SK-N-SH (cell line): ENCODE data around the gene SRRT. TPM values are rescaled to one million over a fixed set of nuclear protein-coding genes. Genes with fewer than 3 reads are reported as not detected.

Source experiments
- CTCF ChIA-PET: fragments of 300-600, 350-600 bp; formaldehyde crosslinking; extraction: SDS; loops from one replicate; lab custom pipeline; 2021; lab: Yijun Ruan, JAX
- POLR2A ChIA-PET: fragments of 350-600 bp; sonication (Branson Sonifier 250); formaldehyde crosslinking; extraction: SDS; loops from one replicate; lab custom pipeline; 2020; ENCODE audit warnings: antibody characterized with exemption, inconsistent platforms; lab: Yijun Ruan, JAX
- DNase-seq: peaks from one replicate; pipeline ENCODE4 v3.0.0; 2012
- H2AFZ ChIP-seq: fragments of 200-600 bp; sonication (generic); 2 replicates; pipeline ENCODE4 v1.8.1; 2016; ENCODE audit warnings: antibody characterized with exemption, mild to moderate bottlenecking, low read depth
- H3F3A ChIP-seq: fragments of 200-600 bp; sonication (generic); replicated peaks from 2 replicates; pipeline ENCODE3; 2016; ENCODE audit warnings: antibody characterized with exemption, mild to moderate bottlenecking; ENCODE audit not compliant: insufficient read depth
- H3K27ac ChIP-seq, 2 experiments: fragments of 200-500 bp in 1 of 2; fragments of 200-600 bp in 1 of 2; sonication (Bioruptor generic) in 1 of 2; sonication (generic), shearing (Covaris generic) in 1 of 2; 2 replicates each; pipeline versions ENCODE4 v1.5.1 to v1.6.1; 2014 to 2016; ENCODE audit warnings: low read depth in 2 of 2, inconsistent platforms in 1 of 2, low read length in 1 of 2, mild to moderate bottlenecking in 1 of 2, mixed read lengths in 1 of 2
- H3K27me3 ChIP-seq: fragments of 200-600 bp; sonication (generic), shearing (Covaris generic); 2 replicates; pipeline ENCODE4 v1.6.1; 2016; ENCODE audit warnings: mixed run types; ENCODE audit not compliant: insufficient read depth
- H3K36me3 ChIP-seq, 2 experiments: fragments of 200-500 bp in 1 of 2; fragments of 200-600 bp in 1 of 2; sonication (Bioruptor generic) in 1 of 2; sonication (generic) in 1 of 2; replicated peaks in 1 of 2; 2 replicates each; pipeline versions ENCODE3 to v1.5.1; 2014 to 2016; ENCODE audit warnings: low read length in 1 of 2, mild to moderate bottlenecking in 1 of 2; ENCODE audit not compliant: insufficient read depth in 2 of 2, control insufficient read depth in 1 of 2
- H3K4me1 ChIP-seq, 2 experiments: fragments of 200-500 bp in 1 of 2; fragments of 200-600 bp in 1 of 2; sonication (Bioruptor generic) in 1 of 2; sonication (generic), shearing (Covaris generic) in 1 of 2; 2 replicates each; pipeline versions ENCODE4 v1.5.1 to v1.6.1; 2014 to 2016; ENCODE audit warnings: low read depth in 1 of 2, low read length in 1 of 2, mixed run types in 1 of 2; ENCODE audit not compliant: insufficient read depth in 2 of 2, control insufficient read depth in 1 of 2
- H3K4me2 ChIP-seq: fragments of 200-600 bp; sonication (generic), shearing (Covaris generic); 2 replicates; pipeline ENCODE4 v1.6.1; 2017; ENCODE audit warnings: mixed run types
- H3K4me3 ChIP-seq, 2 experiments: fragments of 200-500 bp in 1 of 2; fragments of 200-600 bp in 1 of 2; sonication (Bioruptor generic) in 1 of 2; sonication (generic), shearing (Covaris generic) in 1 of 2; 2 replicates each; pipeline versions ENCODE4 v1.5.1 to v1.8.1; 2014 to 2016; ENCODE audit warnings: low read depth in 2 of 2, inconsistent platforms in 1 of 2, low read length in 1 of 2, mild to moderate bottlenecking in 1 of 2, mixed read lengths in 1 of 2, moderate library complexity in 1 of 2
- H3K79me2 ChIP-seq: fragments of 200-600 bp; sonication (generic); 2 replicates; pipeline ENCODE4 v1.8.1; 2017; ENCODE audit warnings: mild to moderate bottlenecking; ENCODE audit not compliant: insufficient read depth
- H3K9ac ChIP-seq: fragments of 200-600 bp; sonication (generic); 2 replicates; pipeline ENCODE4 v1.6.1; 2017; ENCODE audit warnings: mixed run types
- H3K9me2 ChIP-seq: fragments of 200-600 bp; sonication (generic); 2 replicates; pipeline ENCODE4 v1.6.1; 2017; ENCODE audit warnings: mixed run types
- H3K9me3 ChIP-seq: fragments of 200-600 bp; sonication (generic); 2 replicates; pipeline ENCODE4 v1.6.1; 2017; ENCODE audit warnings: mixed run types, mild to moderate bottlenecking, moderate library complexity
- H4K20me1 ChIP-seq: fragments of 200-600 bp; sonication (generic); 2 replicates; pipeline ENCODE4 v1.6.1; 2017; ENCODE audit warnings: mild to moderate bottlenecking, mixed run types; ENCODE audit not compliant: insufficient read depth
- CHD2 ChIP-seq: fragments of 150-350 bp; IDR thresholded peaks from 2 replicates; pipeline ENCODE4 v1.6.1; 2018; ENCODE audit warnings: low read length; ENCODE audit not compliant: partially characterized antibody
- CTCF ChIP-seq: fragments of 200-600 bp; sonication (generic); IDR thresholded peaks from 2 replicates; pipeline ENCODE4 v1.6.1; 2017; ENCODE audit warnings: antibody characterized with exemption, mild to moderate bottlenecking, moderate library complexity
- ELF1 ChIP-seq: IDR thresholded peaks from 2 replicates; pipeline ENCODE4 v1.4.0; 2012
- EP300 ChIP-seq, 2 experiments: IDR thresholded peaks; 2 replicates each; pipeline versions ENCODE4 v1.4.0 to v1.6.1; 2012; ENCODE audit warnings: borderline replicate concordance in 1 of 2, low read depth in 1 of 2, low read length in 1 of 2
- FOXJ3 ChIP-seq: sonication (generic); formaldehyde crosslinking; IDR thresholded peaks from 2 replicates; pipeline ENCODE4 v1.5.1; 2020; ENCODE audit warnings: mild to moderate bottlenecking, missing genetic modification reagents
- FOXM1 ChIP-seq: IDR thresholded peaks from 2 replicates; pipeline ENCODE4 v1.4.0; 2012; ENCODE audit warnings: low read depth, mild to moderate bottlenecking
- IRF3 ChIP-seq: fragments of 150-350 bp; IDR thresholded peaks from 2 replicates; pipeline ENCODE4 v1.6.1; 2016; ENCODE audit warnings: mild to moderate bottlenecking, low read depth, low read length
- JUND ChIP-seq: IDR thresholded peaks from 2 replicates; pipeline ENCODE4 v1.4.0; 2012
- NRF1 ChIP-seq: IDR thresholded peaks from 2 replicates; pipeline ENCODE4 v1.6.1; 2012; ENCODE audit warnings: low read depth, mild to moderate bottlenecking, low read length
- POLR2AphosphoS5 ChIP-seq: IDR thresholded peaks from 2 replicates; pipeline ENCODE4 v1.6.1; 2012; ENCODE audit warnings: low read depth, low read length
- RAD21 ChIP-seq: IDR thresholded peaks from 2 replicates; pipeline ENCODE4 v1.6.1; 2012; ENCODE audit warnings: mild to moderate bottlenecking, low read length
- RCOR1 ChIP-seq: fragments of 150-350 bp; IDR thresholded peaks from 2 replicates; pipeline ENCODE4 v1.6.1; 2017; ENCODE audit warnings: antibody characterized with exemption, low read length
- SIN3A ChIP-seq: IDR thresholded peaks from 2 replicates; pipeline ENCODE4 v1.6.1; 2012; ENCODE audit warnings: low read depth, mild to moderate bottlenecking, low read length, moderate library complexity, borderline replicate concordance
- TEAD4 ChIP-seq: IDR thresholded peaks from 2 replicates; pipeline ENCODE4 v1.4.0; 2012; ENCODE audit warnings: mild to moderate bottlenecking, borderline replicate concordance; ENCODE audit not compliant: insufficient read depth
- YY1 ChIP-seq: IDR thresholded peaks from 2 replicates; pipeline ENCODE4 v1.4.0; 2012; ENCODE audit warnings: low read depth, mild to moderate bottlenecking
- ZBTB33 ChIP-seq: IDR thresholded peaks from 2 replicates; pipeline ENCODE4 v1.4.0; 2012; ENCODE audit warnings: low read depth, borderline replicate concordance
- WGBS: methylation state at CpG from one replicate; pipeline ENCODE4 v1.1.6; 2017; ENCODE audit warnings: low lambda C conversion rate; 5-methylcytosine and 5-hydroxymethylcytosine counted together
- polyA plus RNA-seq, 3 experiments: library from polyadenylated mRNA; depleted of rRNA; stranded (reverse); fragments of >200 nt; gene quantifications; 2 replicates each; pipeline ENCODE4 v1.2.3, GENCODE V29; 2012
- TF ChIP-seq, protein P1 (sequence below): IDR thresholded peaks from 2 replicates; pipeline ENCODE4; 2012

SRRT gene
- polyA plus RNA-seq, 1 of the 3 experiments (the other 2 are of a cell fraction), result 92.7 TPM

DNA sequence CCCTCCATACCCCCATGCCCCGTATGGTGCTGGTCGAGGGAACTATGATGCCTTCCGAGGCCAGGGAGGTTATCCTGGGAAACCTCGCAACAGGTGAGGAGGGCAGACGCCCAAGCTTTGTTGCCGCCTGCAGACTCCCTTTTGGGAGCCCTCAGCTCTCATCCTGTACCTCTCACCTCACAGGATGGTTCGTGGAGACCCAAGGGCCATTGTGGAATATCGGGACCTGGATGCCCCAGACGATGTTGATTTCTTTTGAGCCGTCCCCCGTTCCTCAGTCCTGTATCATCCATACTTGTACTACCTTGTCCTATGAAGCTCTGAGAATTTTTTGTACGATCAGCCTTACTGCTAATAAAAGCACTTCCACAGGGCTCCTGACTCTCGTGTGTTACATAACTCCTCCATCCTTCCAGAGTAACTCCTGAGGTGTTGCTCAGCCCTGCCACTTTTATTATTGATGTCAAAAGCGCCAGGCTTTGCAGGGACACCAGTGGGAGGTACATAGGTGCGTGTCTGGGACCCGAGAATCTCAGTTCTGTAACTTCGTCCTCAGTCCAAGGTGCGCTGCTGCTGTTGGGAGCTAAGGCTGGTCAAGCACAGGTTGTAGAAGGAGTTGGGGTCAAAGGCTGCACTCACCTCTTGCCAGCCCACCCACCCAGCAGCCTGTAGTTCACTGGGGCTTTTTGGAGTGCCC, 13.5 kb downstream of the SRRT start:
- peak; percentile 39 for DNase-seq
- H3K27ac ChIP-seq, result peak overlapping the region; percentile 69 to 89; a peak in 3 of 4 replicates
- H3K9ac ChIP-seq, result peak overlapping the region; percentile 85
- peaks cover 40 to 55% of the 10 kb centered on the region in 2 experiments for H3K36me3 ChIP-seq
- ChIA-PET POLR2A (interaction anchor here (5.8 kb wide), 1 partner anchor 12 kb away, joined by 126 read pairs; the partner anchor contains the start of gene SRRT), CTCF (interaction anchor here (0.7 to 4.9 kb wide), 8 partner anchors 9 to 189 kb away, joined by 3 to 16 read pairs (median 4); partner anchors contain the start of genes POP7, SLC12A9 and SRRT)
- H3K4me2 ChIP-seq, result peak overlapping the region; percentile 100
- H3K4me3 ChIP-seq, result peak overlapping the region; percentile 75 to 78
- TF ChIP-seq RCOR1 (no peak), POLR2AphosphoS5 (no peak; the same call in 1 of the 2 replicates), RAD21 (no peak), FOXM1 (no peak), SIN3A (no peak), ELF1 (no peak), ZBTB33 (no peak), YY1 (no peak), CHD2 (no peak), EP300 (IDR thresholded peaks at IDR 0.05; ENCODE audit: borderline replicate concordance in 1 of 2, low read depth in 1 of 2, low read length in 1 of 2) (no peak), CTCF (no peak), IRF3 (no peak), NRF1 (no peak), JUND (no peak), TEAD4 (no peak), FOXJ3 (CRISPR knock-in tag) (no peak)
- TF ChIP-seq, protein P1, sequence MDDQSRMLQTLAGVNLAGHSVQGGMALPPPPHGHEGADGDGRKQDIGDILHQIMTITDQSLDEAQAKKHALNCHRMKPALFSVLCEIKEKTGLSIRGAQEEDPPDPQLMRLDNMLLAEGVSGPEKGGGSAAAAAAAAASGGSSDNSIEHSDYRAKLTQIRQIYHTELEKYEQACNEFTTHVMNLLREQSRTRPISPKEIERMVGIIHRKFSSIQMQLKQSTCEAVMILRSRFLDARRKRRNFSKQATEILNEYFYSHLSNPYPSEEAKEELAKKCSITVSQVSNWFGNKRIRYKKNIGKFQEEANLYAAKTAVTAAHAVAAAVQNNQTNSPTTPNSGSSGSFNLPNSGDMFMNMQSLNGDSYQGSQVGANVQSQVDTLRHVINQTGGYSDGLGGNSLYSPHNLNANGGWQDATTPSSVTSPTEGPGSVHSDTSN, result no peak
- H3F3A ChIP-seq, result peaks cover 39% of the 10 kb centered on the region
- peaks cover 46% of the 10 kb centered on the region for H3K79me2 ChIP-seq
- H3K9me3 ChIP-seq, result no peaks in the 10 kb centered on the region
- no peak overlapping the region for H2AFZ ChIP-seq
- H3K9me2 ChIP-seq, result no peaks in the 10 kb centered on the region
- H3K4me1 ChIP-seq, result peaks cover 4 to 40% of the 10 kb centered on the region in 2 experiments
- WGBS, result 74% methylated on average over 16 of the region's 18 CpGs
- peaks cover 12% of the 10 kb centered on the region for H4K20me1 ChIP-seq
- no peaks in the 10 kb centered on the region for H3K27me3 ChIP-seq
